ENCODE measurements around the gene SIGLEC14.
A peak's percentile ranks its signal among the peaks of the same experiment; 100 is the strongest.
"Not testable (repeated sequence)": the region's sequence is repeated elsewhere in the genome, so short reads cannot be mapped to it uniquely, and the experiment has no call there.

Gene SIGLEC14

DNA sequence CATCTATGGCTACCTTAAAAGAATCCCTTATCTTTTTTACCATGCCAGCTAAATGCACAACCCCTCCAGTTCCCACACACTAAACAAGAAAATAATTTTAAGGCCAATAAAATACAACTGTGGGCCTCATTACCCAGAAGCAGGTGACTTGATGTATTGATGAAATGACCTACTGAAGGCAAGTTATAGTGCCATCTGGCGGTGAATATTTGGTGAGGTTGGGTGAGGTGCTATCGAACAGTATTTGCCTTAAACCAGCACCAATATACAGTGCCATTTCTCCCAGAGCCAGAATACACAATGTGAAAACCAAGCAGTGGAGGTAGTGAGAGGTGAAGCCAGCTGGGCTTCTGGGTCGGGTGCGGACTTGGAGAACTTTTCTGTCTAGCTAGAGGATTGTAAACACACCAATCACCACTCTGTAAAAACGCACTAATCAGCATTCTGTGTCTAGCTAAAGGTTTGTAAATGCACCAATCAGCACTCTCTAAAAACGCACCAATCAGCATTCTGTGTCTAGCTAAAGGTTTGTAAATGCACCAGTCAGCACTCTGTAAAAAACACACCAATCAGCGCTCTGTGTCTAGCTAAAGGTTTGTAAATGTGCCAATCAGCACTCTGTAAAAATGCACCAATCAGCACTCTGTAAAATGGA is 29.4 kb upstream of the SIGLEC14 start:
- DNase-seq, result peak; percentile 20

DNA sequence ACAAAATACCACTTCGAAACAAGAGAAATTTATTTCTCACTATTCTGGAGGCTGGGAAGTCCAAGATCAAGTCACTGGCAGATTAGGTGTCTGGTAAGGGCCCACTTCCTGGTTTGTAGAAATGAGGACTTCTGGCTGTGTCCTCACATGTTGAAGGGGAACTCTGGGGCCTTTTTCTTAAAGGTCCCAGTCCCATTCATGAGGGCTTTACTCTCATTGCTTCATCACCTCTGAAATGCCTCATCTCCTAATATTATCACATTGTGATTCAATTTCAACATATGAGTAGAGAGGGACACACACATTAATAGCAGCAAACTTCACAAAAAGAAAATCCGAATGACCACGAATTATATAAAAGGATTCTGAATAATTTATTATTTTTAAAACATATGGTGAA is 21.6 kb upstream of the SIGLEC14 start:
- no peak for DNase-seq

DNA sequence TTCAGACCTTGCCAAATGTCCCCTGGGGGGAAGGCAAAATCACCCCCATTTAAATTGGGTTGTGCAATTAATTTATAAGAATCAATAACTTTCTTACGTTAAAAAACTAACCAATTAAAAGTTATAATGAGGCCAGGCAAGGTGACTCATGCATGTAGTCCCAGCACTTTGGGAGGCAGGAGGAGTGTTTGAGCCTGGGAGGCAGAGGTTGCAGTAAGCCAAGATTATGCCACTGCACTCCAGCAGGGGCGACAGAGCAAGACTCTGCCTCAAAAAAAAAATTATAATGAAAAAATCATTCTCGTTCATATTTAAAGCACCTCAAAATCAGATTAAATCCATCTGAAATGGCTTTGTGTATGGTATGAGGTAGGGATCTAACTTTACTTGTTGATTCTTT is 18.4 kb upstream of the SIGLEC14 start:
- DNase-seq, result no peak

GRCh38 chr19:51664131-51664530 is 17.5 kb upstream of the SIGLEC14 start:
- no peak for DNase-seq

GRCh38 chr19:51663650-51664049 is 17.0 kb upstream of the SIGLEC14 start:
- no peak for DNase-seq

- DNase-seq, result peak; percentile 71
Observed at GRCh38 chr19:51660975-51661600, 14.5 kb upstream of the SIGLEC14 start.

DNA sequence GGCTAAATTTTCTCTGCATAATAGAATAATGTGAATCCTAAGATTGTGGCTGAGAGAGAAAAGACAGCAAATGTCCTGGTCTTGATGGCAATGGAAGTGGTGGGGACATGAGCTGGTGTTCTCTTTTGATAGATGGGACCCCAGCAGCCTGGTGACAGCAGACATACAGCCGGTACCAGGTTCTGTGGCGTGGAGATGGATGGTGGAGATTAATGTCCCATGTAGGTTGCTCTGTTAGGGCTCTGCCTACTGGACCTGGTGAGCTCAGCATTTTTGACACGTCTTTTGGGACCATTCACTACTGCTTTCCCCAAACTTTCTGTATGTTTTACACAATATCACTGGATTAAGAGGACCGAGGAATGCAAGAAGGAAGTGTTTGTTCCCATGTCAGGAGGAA is 8.2 kb upstream of the SIGLEC14 start:
- no peak for DNase-seq

DNA sequence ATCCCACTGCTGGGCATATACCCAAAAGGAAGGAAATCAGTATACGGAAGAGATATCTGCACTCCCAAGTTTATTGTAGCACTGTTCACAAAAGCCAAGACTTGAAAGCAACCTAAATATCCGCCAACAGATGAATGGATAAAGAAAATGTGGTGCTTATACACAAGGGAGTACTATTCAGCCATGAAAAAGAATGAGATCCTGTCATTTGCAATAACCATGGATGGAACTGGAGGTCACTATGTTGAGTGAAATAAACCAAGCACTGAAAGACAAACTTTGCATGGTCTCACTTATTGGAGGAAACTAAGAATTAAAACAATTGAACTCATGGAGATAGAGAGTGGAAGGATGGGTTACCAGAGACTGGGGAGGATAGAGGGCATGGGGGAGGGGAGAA is 6.5 kb upstream of the SIGLEC14 start:
- DNase-seq, result no peak

- no peak for DNase-seq
Observed at GRCh38 chr19:51652266-51652665, 5.6 kb upstream of the SIGLEC14 start.

- DNase-seq, result no peak
Observed at GRCh38 chr19:51651216-51651846, 4.7 kb upstream of the SIGLEC14 start.

GRCh38 chr19:51647318-51647717 is 693 bp upstream of the SIGLEC14 start:
- DNase-seq, result no peak

- no peak for DNase-seq
Observed at GRCh38 chr19:51644636-51645271, 1.9 kb downstream of the SIGLEC14 start.

DNA sequence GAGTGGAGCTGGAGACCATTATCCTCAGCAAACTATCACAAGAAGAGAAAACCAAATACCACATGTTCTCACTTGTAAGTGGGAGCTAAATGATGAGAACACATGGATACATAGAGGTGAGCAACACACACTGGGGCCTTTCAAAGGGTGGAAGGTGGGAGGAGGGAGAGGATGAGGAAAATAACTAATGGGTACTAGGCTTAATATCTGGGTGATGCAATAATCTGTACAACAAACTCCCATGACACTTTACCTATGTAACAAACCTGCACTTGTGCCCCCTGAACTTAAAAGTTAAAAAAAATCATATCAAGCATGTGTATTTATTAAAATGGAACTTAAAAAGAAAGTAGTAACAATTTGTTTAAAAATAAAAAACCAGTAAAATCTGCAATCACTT is 5.0 kb downstream of the SIGLEC14 start:
- DNase-seq, result no peak

DNA sequence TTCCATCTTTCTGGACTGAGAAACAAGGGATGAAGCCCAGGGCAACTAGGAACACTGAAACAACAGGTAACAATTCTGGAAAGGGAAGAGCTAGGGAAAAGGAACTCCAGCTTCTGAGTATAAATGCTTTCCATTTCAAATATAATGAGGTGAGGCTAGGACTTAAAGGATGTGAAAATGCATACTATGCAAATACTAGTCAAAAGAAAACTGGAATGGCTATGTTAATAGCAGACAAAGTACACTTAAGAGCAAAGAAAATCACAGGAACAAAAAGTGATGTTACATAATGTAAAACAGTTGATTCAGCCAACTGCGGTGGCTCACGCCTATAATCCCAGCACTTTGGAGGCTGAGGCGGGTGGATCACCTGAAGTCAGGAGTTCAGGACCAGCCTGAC is 6.2 kb downstream of the SIGLEC14 start:
- DNase-seq, result no peak

GRCh38 chr19:51639916-51640315 is 6.7 kb downstream of the SIGLEC14 start:
- DNase-seq, result no peak

GRCh38 chr19:51637362-51637978 is 9.2 kb downstream of the SIGLEC14 start:
- peak; percentile 5 for DNase-seq

DNA sequence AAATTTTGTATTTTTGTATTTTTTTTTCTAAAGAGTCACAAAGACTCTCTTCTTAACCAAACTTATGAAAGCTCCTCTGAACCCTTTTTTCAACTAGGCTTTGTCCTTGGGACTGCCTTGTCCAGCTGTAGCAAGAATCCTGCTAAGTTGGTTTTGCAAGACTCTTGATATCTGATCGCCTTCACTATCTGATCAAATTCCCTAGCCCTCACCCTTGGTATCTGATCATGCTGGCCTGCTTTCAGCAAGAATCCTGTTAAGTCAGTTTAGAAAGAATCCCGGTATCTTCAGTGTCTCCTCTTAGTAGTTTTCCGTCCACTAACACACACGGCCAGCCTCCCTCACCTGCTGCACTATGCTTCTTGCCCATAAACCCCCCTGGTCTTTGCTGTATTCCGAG is 14.5 kb downstream of the SIGLEC14 start:
- no peak for DNase-seq

DNA sequence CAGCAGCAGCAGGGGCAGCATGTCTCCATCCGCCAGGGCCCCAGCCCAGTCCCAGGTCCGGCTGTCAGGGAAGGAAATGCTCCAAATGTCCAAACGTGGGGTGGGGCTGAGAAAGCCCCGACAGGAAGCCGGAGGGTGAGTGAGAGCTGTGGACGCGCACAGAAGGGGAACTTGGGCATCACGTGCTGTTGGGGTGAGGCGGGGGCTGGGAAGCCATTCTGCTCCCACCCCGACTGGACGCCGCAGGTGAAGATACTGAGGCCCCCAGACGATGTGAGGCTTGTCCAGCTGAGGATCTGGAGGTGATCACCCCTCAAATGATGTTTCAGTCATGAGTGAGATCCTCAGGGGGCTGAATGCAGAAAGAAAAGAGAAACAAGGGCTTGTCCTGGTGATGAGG is 16.3 kb downstream of the SIGLEC14 start, which contains the start of gene SIGLEC5:
SIGLEC5 (minus strand) TSS at position 87 of the 400 bp plus-strand sequence; CDS start at position 21, 66 bp downstream.
- not testable (repeated sequence) for DNase-seq

DNA sequence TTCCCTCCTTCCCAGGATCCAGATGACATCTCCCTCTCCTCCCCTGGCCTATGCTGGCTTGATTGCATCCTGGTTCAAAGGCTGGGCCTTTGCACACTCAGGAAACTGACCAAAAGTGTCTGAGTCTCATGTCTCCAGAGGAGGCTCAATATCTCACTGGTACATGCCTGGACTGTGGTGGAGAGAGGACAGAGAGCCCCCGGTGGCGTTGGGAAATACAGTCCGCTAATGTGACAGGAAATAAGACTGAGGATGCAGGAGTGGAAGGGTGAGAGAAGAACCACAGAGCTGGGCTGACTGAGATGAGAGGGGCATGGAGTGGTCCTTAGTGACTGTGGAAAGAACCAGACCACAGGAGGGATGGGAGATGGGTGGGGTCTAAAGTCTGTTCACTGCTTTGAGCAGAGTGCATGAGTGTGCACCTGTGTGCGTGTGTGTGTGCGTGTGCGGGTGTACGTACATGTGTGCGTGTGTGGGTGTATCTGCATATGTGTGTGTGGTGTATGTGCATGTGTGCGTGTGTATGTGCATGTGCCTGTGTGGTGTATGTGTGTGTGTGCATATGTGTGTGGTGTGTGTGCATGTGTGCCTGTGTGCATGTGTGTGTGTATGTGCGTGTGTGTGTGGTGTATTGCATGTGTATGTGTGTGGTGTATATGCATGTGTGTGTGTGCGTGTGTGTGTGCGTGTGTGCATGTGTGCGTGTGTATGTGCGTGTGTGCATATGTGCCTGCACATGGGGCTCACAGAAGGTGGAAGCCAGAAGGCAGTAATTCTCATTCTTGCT is 18.3 kb downstream of the SIGLEC14 start:
- DNase-seq, result no peak

DNA sequence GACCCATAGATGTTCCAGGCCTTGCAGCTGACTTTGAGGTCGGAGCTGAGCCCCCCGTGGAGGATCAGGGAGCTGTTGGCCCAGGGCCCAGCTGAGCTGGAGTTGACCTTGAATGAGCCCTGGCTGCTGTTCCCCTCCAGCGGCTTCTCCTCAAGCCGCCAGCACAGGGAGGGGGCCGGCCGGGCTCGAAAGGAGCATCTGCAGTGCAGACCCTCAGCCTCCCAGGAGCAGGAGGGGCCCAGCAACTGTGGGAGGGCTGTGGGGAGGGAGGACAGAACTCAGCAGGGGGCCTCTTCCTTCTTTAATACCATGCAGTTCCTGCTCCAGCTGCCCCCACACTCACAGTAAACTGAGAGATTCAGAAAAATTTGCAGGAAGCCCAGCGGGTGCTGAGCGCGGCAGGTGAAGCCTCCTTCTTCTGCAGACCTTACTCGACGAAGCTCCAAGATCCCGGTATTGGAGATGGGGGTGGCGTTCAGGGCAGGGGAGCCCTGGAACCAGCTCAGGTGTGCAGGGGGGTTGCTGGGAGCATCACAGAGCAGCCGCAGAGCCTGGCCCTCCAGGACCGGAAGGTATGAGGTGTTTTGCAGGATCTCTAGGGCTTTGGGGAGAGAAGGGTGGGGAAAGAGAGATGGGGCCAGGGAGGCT is 19.0 kb downstream of the SIGLEC14 start:
- no peak for DNase-seq

DNA sequence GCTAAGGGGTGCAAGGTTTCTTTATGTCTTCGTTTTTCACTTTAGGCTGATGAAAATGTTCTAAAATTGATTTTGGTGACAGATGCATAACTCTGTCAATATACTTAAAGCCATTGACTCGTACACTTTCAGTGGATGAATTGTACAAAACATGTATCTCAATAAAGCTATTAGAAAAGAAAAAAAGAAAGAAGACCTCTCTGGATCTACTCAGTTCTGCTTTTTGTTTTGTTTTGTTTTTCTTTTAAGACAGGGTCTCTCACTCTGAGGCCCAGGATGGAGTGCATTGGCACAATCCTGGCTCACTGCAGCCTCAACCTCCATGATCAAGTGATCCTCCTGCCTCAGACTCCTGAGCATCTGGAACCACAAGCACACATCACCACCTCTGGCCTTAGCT is 19.9 kb downstream of the SIGLEC14 start:
- no peak for DNase-seq

DNA sequence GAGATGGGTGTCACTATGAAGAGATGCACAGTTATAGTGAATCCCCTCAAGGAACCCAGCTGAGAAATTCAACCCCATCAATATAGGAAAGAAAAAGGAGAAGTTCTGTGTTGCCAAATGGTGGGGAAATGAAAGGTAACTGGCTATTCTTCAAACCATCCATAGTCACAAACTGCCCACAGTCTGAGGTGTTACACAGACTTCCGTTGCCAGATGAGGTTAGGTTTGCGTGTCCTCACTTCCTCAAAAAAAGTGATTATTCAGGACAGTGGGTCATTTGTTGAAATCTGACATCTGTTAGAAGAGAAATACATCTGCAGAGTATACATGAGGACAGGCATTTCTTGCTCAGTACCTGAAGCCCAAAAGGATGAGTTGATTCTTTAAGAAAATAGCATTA is 25.4 kb downstream of the SIGLEC14 start:
- DNase-seq, result no peak
